Fibroblast of lung (primary cell): Measurements from ENCODE around the gene SNAPC3.

Source experiments
- CTCF ChIP-seq, 2 donors: IDR thresholded peaks in 1 of 2; conservative IDR thresholded peaks in 1 of 2; 1 replicate in 1 of 2; 2 replicates in 1 of 2; pipeline ENCODE4 v1.5.1; 2011 to 2012; ENCODE audit warnings: low read length in 2 of 2, control low read depth in 1 of 2, inconsistent platforms in 1 of 2, low read depth in 1 of 2, mild to moderate bottlenecking in 1 of 2
- EZH2 ChIP-seq: IDR thresholded peaks from 2 replicates; pipeline ENCODE4 v1.5.1; 2012; ENCODE audit warnings: low read length, control low read depth, mild to moderate bottlenecking; ENCODE audit errors: missing control alignments

DNA sequence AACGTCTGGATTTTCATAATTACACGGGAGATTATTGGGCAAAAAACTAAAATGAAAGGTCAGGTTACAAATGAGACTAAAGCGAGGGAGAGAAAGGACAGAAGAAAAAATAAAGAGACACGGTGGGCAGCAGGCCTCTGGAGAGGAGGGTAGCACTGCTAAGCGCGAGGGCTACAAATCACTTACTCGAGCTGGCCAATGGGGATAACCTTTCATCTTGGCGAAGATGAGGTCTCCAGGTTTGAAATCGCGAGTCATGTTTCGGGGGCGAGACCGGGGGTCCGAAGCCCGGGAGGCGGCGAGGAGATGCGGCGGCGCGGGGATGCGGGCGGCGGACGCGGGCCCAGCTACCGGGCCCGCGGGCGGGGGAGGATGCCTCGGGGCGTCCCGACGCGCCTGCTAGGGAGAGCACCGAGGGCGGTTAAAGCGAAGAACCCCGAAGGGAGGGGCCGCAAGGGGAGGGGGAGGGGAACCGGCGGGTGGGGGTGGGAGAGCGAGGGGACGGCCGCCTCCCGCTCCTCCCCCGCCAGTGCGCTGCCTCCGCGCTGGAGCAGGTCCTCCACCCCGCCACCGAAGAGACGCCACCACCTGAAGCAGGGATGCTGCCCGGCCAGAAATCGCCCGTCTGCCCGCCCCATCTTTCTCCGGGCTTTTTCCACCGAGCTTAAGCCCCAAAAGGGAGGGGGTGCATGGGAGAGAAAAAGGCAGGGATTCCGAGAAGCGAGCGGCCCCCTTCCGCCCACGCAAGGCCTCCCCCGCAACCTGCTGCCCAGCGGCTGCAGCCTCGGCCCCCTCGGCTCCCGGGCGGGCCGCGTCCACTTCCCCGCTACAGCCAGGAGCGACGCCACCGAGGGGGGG, 87.5 kb downstream of the SNAPC3 start:
- TF ChIP-seq EZH2 (no peak), CTCF (conservative IDR thresholded peaks at IDR 0.05 in 1 of 2, IDR thresholded peaks at IDR 0.05 in 1 of 2; ENCODE audit: low read depth in 1 of 2, low read length in 2 of 2) (no peak)
